ENCODE results near the gene EDC3. TPM values are rescaled to one million over a fixed set of nuclear protein-coding genes. Genes with fewer than 3 reads are reported as not detected.

EDC3 gene
- total RNA-seq, 2 experiments from 2014 or later, result 41.9 to 44.1 TPM

- ChIA-PET POLR2A (interaction anchor here (0.7 kb wide), 1 partner anchor 88 kb away, joined by 3 read pairs; no protein-coding TSS in a partner anchor), CTCF (interaction anchor here (0.9 to 3.7 kb wide), 3 partner anchors 35 to 99 kb away, joined by 3 to 14 read pairs (median 11); no protein-coding TSS in a partner anchor)
These were observed 26.2 kb downstream of the EDC3 start for GRCh38 chr15:74669627-74670026.

GRCh38 chr15:74667975-74668374 is 27.8 kb downstream of the EDC3 start:
- no peaks in the 10 kb centered on the region for H3K9me3 Mint-ChIP-seq
- TF ChIP-seq CTCF (IDR thresholded peaks at IDR 0.05), result no peak
- peaks cover 12% of the 10 kb centered on the region for H3K4me1 Mint-ChIP-seq (ENCODE audit: low read depth)
- DNase-seq (no peak), ATAC-seq (no peak)
- POLR2A ChIA-PET, result no interaction called here
- no peaks in the 10 kb centered on the region for H3K27me3 Mint-ChIP-seq
- intact Hi-C loops (cut with micrococcal nuclease), result no loop called here
- H3K4me3 Mint-ChIP-seq, result no peak overlapping the region
- H3K27ac Mint-ChIP-seq, result no peak overlapping the region
- CTCF ChIA-PET, result no interaction called here
- peaks cover 16% of the 10 kb centered on the region for H3K36me3 Mint-ChIP-seq (ENCODE audit: low read depth)

More at GRCh38 chr15:74669627-74670026, 26.2 kb downstream of the EDC3 start:
- Mint-ChIP-seq H3K9me3 (no peaks in the 10 kb centered on the region), H3K36me3 (ENCODE audit: low read depth) (peaks cover 24% of the 10 kb centered on the region), H3K27ac (no peak overlapping the region), H3K4me3 (no peak overlapping the region), H3K4me1 (ENCODE audit: low read depth) (peaks cover 6% of the 10 kb centered on the region), H3K27me3 (no peaks in the 10 kb centered on the region)
- DNase-seq, result no peak
- no peak for ATAC-seq
- intact Hi-C loops (cut with micrococcal nuclease), result no loop called here
- no peak for TF ChIP-seq CTCF (IDR thresholded peaks at IDR 0.05)

- ATAC-seq (no peak), DNase-seq (no peak)
- peaks cover 7% of the 10 kb centered on the region for H3K36me3 Mint-ChIP-seq (ENCODE audit: low read depth)
- no peak for TF ChIP-seq CTCF (IDR thresholded peaks at IDR 0.05)
- no peaks in the 10 kb centered on the region for H3K27me3 Mint-ChIP-seq
- ChIA-PET CTCF (interaction anchor here (1.0 to 1.3 kb wide), 4 partner anchors 13 to 104 kb away, joined by 3 to 7 read pairs (median 4); no protein-coding TSS in a partner anchor), POLR2A (no interaction called here)
- peaks cover 15% of the 10 kb centered on the region for H3K4me1 Mint-ChIP-seq (ENCODE audit: low read depth)
- H3K4me3 Mint-ChIP-seq, result no peak overlapping the region
- no peak overlapping the region for H3K27ac Mint-ChIP-seq
- intact Hi-C loops (cut with micrococcal nuclease), result no loop called here
- H3K9me3 Mint-ChIP-seq, result no peaks in the 10 kb centered on the region
These were observed 31.2 kb downstream of the EDC3 start for GRCh38 chr15:74664670-74665069.

- TF ChIP-seq CTCF (IDR thresholded peaks at IDR 0.05), result no peak
- ATAC-seq, result no peak
- Mint-ChIP-seq H3K27ac (no peak overlapping the region), H3K9me3 (no peaks in the 10 kb centered on the region), H3K4me3 (no peak overlapping the region), H3K27me3 (no peaks in the 10 kb centered on the region), H3K36me3 (ENCODE audit: low read depth) (peaks cover 7% of the 10 kb centered on the region), H3K4me1 (ENCODE audit: low read depth) (peaks cover 15% of the 10 kb centered on the region)
- ChIA-PET POLR2A (interaction anchor here (1.2 kb wide), 1 partner anchor 10 kb away, joined by 5 read pairs; no protein-coding TSS in a partner anchor), CTCF (interaction anchor here (1.3 to 1.9 kb wide), 3 partner anchors 26 to 104 kb away, joined by 5 to 8 read pairs (median 7); no protein-coding TSS in a partner anchor)
- no peak for DNase-seq
- intact Hi-C loops (cut with micrococcal nuclease), result no loop called here
These were observed 31.7 kb downstream of the EDC3 start for GRCh38 chr15:74664028-74664616.

GRCh38 chr15:74663303-74664027 is 32.4 kb downstream of the EDC3 start:
- H3K27ac Mint-ChIP-seq, result no peak overlapping the region

More at GRCh38 chr15:74663303-74664027, 32.4 kb downstream of the EDC3 start:
- Mint-ChIP-seq H3K9me3 (no peaks in the 10 kb centered on the region), H3K4me1 (ENCODE audit: low read depth) (peaks cover 17% of the 10 kb centered on the region), H3K4me3 (no peak overlapping the region), H3K27me3 (no peaks in the 10 kb centered on the region), H3K36me3 (ENCODE audit: low read depth) (peaks cover 7% of the 10 kb centered on the region)
- no peak for DNase-seq
- ChIA-PET CTCF (interaction anchor here (1.2 to 1.9 kb wide), 4 partner anchors 12 to 105 kb away, joined by 4 to 8 read pairs (median 6); no protein-coding TSS in a partner anchor), POLR2A (interaction anchor here (0.9 to 1.2 kb wide), 2 partner anchors 9 to 15 kb away, joined by 3 to 5 read pairs; no protein-coding TSS in a partner anchor)
- ATAC-seq, result no peak
- no peak for TF ChIP-seq CTCF (IDR thresholded peaks at IDR 0.05)
- intact Hi-C loops (cut with micrococcal nuclease), result no loop called here
